ENCODE measurements around the gene PUS3.
"Not testable (repeated sequence)": the region's sequence is repeated elsewhere in the genome, so short reads cannot be mapped to it uniquely, and the experiment has no call there.

The PUS3 gene

DNA sequence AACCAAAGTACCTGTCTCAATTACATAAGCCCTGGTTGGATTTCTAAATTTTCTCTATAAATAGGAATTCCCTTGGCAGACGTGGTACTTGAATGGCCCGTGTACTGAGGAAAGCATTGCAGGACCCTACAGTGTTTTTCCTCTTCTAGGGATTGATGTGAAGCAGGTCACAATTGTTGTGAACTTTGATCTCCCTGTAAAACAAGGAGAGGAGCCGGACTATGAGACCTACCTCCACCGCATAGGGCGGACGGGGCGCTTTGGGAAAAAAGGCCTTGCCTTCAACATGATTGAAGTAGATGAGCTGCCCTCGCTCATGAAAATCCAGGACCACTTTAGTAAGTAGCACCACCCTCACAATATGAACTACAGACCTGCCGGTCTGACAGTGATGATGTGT, 18.0 kb upstream of the PUS3 start:
- TF ChIP-seq, protein P1, sequence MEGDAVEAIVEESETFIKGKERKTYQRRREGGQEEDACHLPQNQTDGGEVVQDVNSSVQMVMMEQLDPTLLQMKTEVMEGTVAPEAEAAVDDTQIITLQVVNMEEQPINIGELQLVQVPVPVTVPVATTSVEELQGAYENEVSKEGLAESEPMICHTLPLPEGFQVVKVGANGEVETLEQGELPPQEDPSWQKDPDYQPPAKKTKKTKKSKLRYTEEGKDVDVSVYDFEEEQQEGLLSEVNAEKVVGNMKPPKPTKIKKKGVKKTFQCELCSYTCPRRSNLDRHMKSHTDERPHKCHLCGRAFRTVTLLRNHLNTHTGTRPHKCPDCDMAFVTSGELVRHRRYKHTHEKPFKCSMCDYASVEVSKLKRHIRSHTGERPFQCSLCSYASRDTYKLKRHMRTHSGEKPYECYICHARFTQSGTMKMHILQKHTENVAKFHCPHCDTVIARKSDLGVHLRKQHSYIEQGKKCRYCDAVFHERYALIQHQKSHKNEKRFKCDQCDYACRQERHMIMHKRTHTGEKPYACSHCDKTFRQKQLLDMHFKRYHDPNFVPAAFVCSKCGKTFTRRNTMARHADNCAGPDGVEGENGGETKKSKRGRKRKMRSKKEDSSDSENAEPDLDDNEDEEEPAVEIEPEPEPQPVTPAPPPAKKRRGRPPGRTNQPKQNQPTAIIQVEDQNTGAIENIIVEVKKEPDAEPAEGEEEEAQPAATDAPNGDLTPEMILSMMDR (IDR thresholded peaks at IDR 0.05; ENCODE audit: low read length, missing control alignments), result no peak
- no peak overlapping the region for H3K4me3 ChIP-seq (replicated peaks; ENCODE audit: low read depth, low read length)
- DNase-seq (ENCODE audit: low read depth), result no peak

DNA sequence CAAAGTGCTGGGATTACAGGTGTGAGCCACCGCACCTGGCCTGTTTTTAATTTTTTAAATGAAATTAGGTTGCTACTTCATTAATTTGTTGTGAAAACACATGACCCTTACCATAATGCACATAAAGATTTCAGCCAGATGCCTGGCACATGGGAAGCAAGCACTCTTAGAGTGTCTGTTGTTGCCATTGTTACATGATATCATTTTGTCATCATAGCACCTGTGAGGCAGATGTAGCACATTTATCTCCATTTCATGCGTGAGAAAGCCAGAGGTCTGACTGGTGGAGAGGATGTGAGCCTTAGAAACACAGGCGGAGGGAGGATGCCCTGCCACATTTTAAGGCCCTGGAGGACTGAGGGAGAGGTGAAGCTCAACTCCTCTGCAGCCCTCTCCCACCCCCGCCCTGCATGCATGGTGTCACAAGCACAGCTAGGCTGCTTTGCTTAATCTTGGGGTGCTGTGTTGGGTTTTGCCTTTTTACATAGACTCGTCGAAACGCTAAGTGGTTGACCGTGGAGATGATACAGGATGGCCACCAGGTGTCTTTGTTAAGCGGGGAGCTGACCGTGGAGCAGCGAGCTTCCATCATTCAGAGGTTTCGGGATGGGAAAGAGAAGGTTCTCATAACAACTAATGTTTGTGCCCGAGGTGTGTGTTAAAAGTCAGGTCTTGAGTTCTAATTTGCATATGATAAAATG, 15.3 kb upstream of the PUS3 start:
- DNase-seq (ENCODE audit: low read depth), result no peak
- H3K4me3 ChIP-seq (replicated peaks; ENCODE audit: low read depth, low read length), result no peak overlapping the region
- TF ChIP-seq, protein P1 (IDR thresholded peaks at IDR 0.05; ENCODE audit: low read length, missing control alignments), result no peak

DNA sequence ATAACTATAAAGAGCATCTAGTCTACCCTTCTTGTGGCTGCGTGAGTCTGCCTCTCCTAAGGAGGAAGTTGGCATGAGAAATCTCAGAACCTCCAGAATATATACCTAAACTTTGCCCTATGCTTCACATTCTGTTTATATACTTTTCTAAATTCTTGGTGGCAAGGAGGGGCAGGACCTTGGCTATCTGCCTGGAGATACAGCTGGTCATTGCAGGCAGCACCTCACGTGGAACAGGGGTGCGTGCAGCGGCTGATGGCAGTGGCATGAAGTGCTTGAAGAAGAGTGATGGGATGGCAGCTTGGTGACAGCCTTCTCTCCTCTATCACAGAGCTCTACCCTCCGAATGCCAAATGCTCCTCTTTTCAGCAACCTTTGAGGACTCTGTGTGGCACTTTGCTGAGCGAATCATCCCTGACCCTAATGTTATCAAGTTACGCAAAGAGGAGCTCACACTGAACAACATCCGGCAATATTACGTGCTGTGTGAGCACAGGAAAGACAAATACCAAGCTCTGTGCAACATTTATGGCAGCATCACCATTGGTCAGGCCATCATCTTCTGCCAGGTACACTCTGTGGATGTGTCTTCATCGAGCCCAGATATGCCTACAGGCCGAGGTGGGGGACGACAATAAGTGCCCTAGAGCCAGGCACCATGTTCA, 13.8 kb upstream of the PUS3 start:
- TF ChIP-seq, protein P1 (IDR thresholded peaks at IDR 0.05; ENCODE audit: low read length, missing control alignments), result no peak
- H3K4me3 ChIP-seq (replicated peaks; ENCODE audit: low read depth, low read length), result no peak overlapping the region
- no peak for DNase-seq (ENCODE audit: low read depth)

DNA sequence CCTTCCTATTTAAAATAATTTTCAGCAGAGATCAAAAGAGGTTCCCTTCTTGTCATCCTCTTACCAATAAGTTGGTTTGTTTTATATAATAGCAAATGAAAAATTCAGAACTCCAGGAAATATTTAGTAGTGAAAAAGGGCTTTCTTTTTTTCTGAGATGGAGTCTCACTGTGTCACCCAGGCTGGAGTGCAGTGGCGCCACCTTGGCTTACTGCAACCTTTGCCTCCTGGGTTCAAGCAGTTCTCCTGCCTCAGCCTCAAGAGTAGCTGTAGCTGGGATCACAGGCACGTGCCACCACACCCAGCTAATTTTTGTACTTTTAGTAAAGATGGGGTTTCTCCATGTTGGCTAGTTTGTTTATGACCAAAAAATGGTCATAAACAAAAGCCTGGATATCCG, 11.6 kb upstream of the PUS3 start:
- H3K4me3 ChIP-seq (replicated peaks; ENCODE audit: low read depth, low read length); DNase-seq (ENCODE audit: low read depth): not testable (repeated sequence)

DNA sequence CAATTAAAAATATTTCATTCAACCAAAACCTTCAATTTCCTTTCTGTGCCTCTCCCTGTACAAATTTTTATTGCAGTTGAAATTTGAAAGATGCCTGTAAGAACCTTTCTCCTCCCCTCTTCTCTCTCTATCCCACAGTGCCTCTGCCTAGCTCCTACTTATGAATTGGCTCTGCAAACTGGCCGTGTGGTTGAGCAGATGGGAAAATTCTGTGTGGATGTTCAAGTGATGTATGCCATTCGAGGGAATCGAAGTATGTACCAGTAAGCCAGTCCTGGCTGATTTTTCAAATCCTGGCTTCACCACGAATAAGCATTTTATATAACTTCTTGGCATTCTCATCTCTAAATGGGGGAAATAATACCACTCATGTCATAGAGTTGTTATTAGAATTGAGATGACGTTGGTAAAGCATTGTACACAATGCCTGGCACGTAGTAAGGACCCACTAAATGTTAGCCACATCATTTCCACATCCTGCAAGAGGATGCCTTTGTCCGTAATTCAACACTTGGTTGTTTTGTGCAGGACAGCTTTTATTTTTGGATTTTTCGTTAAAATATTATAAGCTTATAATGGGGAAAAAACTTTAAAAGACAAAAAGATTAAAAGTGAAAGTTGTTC, 7.3 kb upstream of the PUS3 start:
- no peak for DNase-seq (ENCODE audit: low read depth)
- TF ChIP-seq, protein P1 (IDR thresholded peaks at IDR 0.05; ENCODE audit: low read length, missing control alignments), result no peak
- H3K4me3 ChIP-seq (replicated peaks; ENCODE audit: low read depth, low read length), result no peak overlapping the region

DNA sequence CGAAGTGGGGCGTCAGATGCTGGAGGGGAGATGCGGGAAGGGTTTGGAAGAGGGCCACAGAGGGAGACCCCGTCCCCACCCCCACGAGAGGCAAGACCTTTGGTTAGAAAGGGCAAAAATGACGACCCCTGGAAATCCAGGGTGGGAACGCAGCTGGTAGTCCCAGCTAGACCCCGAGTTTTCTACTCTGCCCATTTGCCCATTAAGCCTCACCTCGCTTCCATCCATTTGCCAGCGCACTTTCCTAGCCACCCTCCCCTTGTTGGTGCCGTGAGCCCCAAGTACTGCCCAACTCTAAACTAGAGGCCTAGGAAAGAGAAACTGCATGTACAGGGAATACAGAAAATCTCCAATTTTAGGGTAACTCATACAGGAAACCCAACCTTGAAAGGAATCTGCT, 1.7 kb upstream of the PUS3 start:
- H3K4me3 ChIP-seq (replicated peaks; ENCODE audit: low read depth, low read length), result no peak overlapping the region
- DNase-seq (ENCODE audit: low read depth), result no peak
- TF ChIP-seq, protein P1 (IDR thresholded peaks at IDR 0.05; ENCODE audit: low read length, missing control alignments), result no peak

Measured in fibroblast of pulmonary artery (primary cell).